HuH-7 (cell line): ENCODE data around the gene TMED1.

ENCODE experiments used
- DNase-seq: peaks from one replicate; pipeline ENCODE4 v3.0.0; 2011; ENCODE audit warnings: low spot score

Gene TMED1

GRCh38 chr19:10831987-10832938 lies 3.7 kb downstream of the TMED1 start:
- DNase-seq: no peak

GRCh38 chr19:10830931-10831779 lies 4.9 kb downstream of the TMED1 start:
- DNase-seq: no peak

- no peak for DNase-seq
These were observed 5.6 kb downstream of the TMED1 start for GRCh38 chr19:10830370-10830769.

- no peak for DNase-seq
These were observed 6.0 kb downstream of the TMED1 start for GRCh38 chr19:10829967-10830366.

GRCh38 chr19:10828981-10829821 lies 6.8 kb downstream of the TMED1 start:
- no peak for DNase-seq

- DNase-seq: no peak
These were observed 9.2 kb downstream of the TMED1 start for GRCh38 chr19:10826846-10827245.

GRCh38 chr19:10826231-10826630 lies 9.8 kb downstream of the TMED1 start:
- DNase-seq: no peak

GRCh38 chr19:10823690-10824089 lies 12.3 kb downstream of the TMED1 start:
- DNase-seq: no peak

GRCh38 chr19:10820173-10820572 lies 15.8 kb downstream of the TMED1 start:
- peak; percentile 52 for DNase-seq

GRCh38 chr19:10819124-10820060 lies 16.6 kb downstream of the TMED1 start:
- no peak for DNase-seq

- no peak for DNase-seq
These were observed 17.5 kb downstream of the TMED1 start for GRCh38 chr19:10818301-10819123.

GRCh38 chr19:10817291-10818038 lies 18.5 kb downstream of the TMED1 start:
- no peak for DNase-seq

GRCh38 chr19:10816691-10817090 lies 19.3 kb downstream of the TMED1 start:
- DNase-seq: no peak

- no peak for DNase-seq
These were observed 19.9 kb downstream of the TMED1 start for GRCh38 chr19:10815969-10816644.

GRCh38 chr19:10815007-10815536 lies 20.9 kb downstream of the TMED1 start:
- DNase-seq: no peak

- DNase-seq: no peak
These were observed 23.1 kb downstream of the TMED1 start for GRCh38 chr19:10812902-10813404.

GRCh38 chr19:10812196-10812595 lies 23.8 kb downstream of the TMED1 start:
- no peak for DNase-seq
